K562 (cell line): ENCODE results near the gene ZSCAN21. TPM values are rescaled to one million over a fixed set of nuclear protein-coding genes. Genes with fewer than 3 reads are reported as not detected.
A peak's percentile ranks its signal among the peaks of the same experiment; 100 is the strongest.

ENCODE experiments used
- CAMTA2 ChIP-seq: fragments of 250-450 bp; sonication (Bioruptor Pico); conservative IDR thresholded peaks from 2 replicates; pipeline ENCODE4 v1.5.1; 2022
- CTBP1 ChIP-seq: fragments of 450-650 bp; IDR thresholded peaks from 2 replicates; pipeline ENCODE4 v1.6.1; 2016; ENCODE audit warnings: borderline replicate concordance
- CUX1 ChIP-seq: fragments of 200-800 bp; sonication (Bioruptor generic); IDR thresholded peaks from 2 replicates; pipeline ENCODE4 v1.6.1; 2016; ENCODE audit warnings: missing genetic modification characterization, missing compliant biosample characterization
- DIDO1 ChIP-seq: fragments of 450-650 bp; IDR thresholded peaks from 2 replicates; pipeline ENCODE4 v1.6.1; 2016; ENCODE audit warnings: low read depth, missing biosample characterization, missing genetic modification characterization
- DLX4 ChIP-seq: fragments of 250-450 bp; sonication (Bioruptor Pico); IDR thresholded peaks from 2 replicates; pipeline ENCODE4 v1.6.1; 2021; ENCODE audit warnings: mild to moderate bottlenecking
- E2F3 ChIP-seq: fragments of 250-450 bp; sonication (Bioruptor Pico); IDR thresholded peaks from 2 replicates; pipeline ENCODE4 v1.4.0; 2020; ENCODE audit warnings: mild to moderate bottlenecking
- ETV6 ChIP-seq, 3 experiments: fragments of 150-350 bp in 1 of 3; sonication (generic) in 1 of 3; formaldehyde crosslinking in 1 of 3; IDR thresholded peaks; 2 replicates each; pipeline versions ENCODE4 v1.6.1 to v1.8.0; 2014 to 2022; ENCODE audit warnings: borderline replicate concordance in 2 of 3, low read depth in 2 of 3, antibody characterized with exemption in 1 of 3, low read length in 1 of 3, mild to moderate bottlenecking in 1 of 3, missing genetic modification reagents in 1 of 3
- NR3C1 ChIP-seq: sonication (generic); formaldehyde crosslinking; IDR thresholded peaks from 2 replicates; pipeline ENCODE4 v1.8.1; 2022; ENCODE audit warnings: missing genetic modification reagents
- PHF21A ChIP-seq: fragments of 450-650 bp; IDR thresholded peaks from 2 replicates; pipeline ENCODE4 v1.6.1; 2017; ENCODE audit warnings: low read depth, borderline replicate concordance
- TAF1 ChIP-seq: IDR thresholded peaks from 2 replicates; pipeline ENCODE4 v1.6.1; 2011; ENCODE audit warnings: mild to moderate bottlenecking, low read length, moderate library complexity; ENCODE audit not compliant: insufficient read depth, control insufficient read depth, severe bottlenecking; ENCODE audit errors: extremely low read depth
- ZEB2 ChIP-seq: fragments of 450-650 bp; IDR thresholded peaks from 2 replicates; pipeline ENCODE4 v1.6.1; 2016
- ZNF24 ChIP-seq: fragments of 450-650 bp; IDR thresholded peaks from 2 replicates; pipeline ENCODE4 v1.6.1; 2016
- ZNF253 ChIP-seq: fragments of 250-450 bp; sonication (Bioruptor Pico); conservative IDR thresholded peaks from 2 replicates; pipeline ENCODE4 v1.6.1; 2021; ENCODE audit warnings: mild to moderate bottlenecking
- ZNF280B ChIP-seq: fragments of 250-450 bp; sonication (Bioruptor Pico); IDR thresholded peaks from 2 replicates; pipeline ENCODE4 v1.5.1; 2021; ENCODE audit warnings: mild to moderate bottlenecking
- ZNF316 ChIP-seq: fragments of 450-650 bp; IDR thresholded peaks from 2 replicates; pipeline ENCODE4 v1.6.1; 2016
- polyA plus RNA-seq, 8 experiments: library from polyadenylated mRNA; depleted of rRNA in 4 of 8; stranded (reverse) in 5 of 8; unstranded in 3 of 8; fragments of >200 nt; fragmentation: Nextera tagmentation in 2 of 8; fragmentation: Illumina TruSeq in 1 of 8; extraction: Ambion mirVana in 2 of 8; extraction: Trizol in 1 of 8; gene quantifications; 2 replicates each; pipeline versions ENCODE4 v1.2.1 to v1.2.3, GENCODE V29; 2011 to 2014; ENCODE audit warnings: inconsistent platforms in 1 of 8, missing spikeins in 1 of 8
- total RNA-seq, 7 experiments: library from RNA; depleted of rRNA in 6 of 7; stranded (reverse); fragments of >200 nt in 6 of 7; fragmentation: Illumina TruSeq in 2 of 7; extraction: Trizol in 2 of 7; gene quantifications; 2 replicates each; pipeline versions ENCODE4 v1.2.1 to v1.2.3, GENCODE V29; 2011 to 2021; ENCODE audit warnings: low replicate concordance in 1 of 7
- TF ChIP-seq, protein P1 (sequence below): fragments of 450-650 bp; IDR thresholded peaks from 2 replicates; pipeline ENCODE4 v1.6.1; 2016; ENCODE audit warnings: low read depth, mild to moderate bottlenecking, moderate library complexity
- TF ChIP-seq, protein P2 (sequence below): fragments of 250-450 bp; sonication (Bioruptor Pico); IDR thresholded peaks from 2 replicates; pipeline ENCODE4 v1.8.0; 2021; ENCODE audit warnings: mild to moderate bottlenecking, moderate library complexity

Gene ZSCAN21
- total and polyA plus RNA-seq, 9 of the 15 experiments (the other 6 are each of a cell fraction or from before 2014, with no cell fraction given), result 5.9 to 15.5 (median 13.2) TPM

DNA sequence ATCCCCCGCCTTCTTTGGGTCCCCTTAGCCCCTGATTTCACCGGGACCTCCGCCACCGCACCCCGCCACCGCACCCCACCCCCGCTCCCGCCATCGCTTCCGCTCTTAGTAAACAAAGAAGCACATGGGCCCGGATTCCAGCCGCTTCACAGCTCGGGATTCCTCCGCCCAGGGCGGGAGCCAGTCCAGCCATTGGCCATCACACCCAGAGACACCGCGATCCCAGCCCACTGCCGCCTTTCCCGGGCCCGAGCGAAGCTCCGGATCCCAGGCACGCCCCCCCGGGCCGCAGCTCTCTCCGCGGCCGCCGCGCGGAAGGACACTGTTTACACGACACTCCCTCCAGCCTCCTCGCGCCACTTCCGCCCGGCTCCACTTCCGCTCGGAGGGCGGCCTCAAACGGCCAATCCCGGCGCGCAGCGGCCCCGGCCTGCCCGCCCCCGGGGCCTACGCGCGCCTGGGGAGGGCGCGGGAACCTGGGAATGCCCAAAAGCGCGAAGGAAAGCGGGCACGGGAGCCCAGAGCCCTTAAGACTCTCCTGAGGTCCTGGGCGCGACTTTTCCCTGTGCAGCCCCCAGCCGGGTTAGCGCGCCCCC, 50.9 kb downstream of the ZSCAN21 start (continued):
- TF ChIP-seq DIDO1 (peak; percentile 74), CUX1 (CRISPR knock-in tag) (no peak), CAMTA2 (CRISPR knock-in tag) (0 out of 2 replicates have a peak, but pooled peaks have one; percentile 41), NR3C1 (0 out of 2 replicates have a peak, but pooled peaks have one; percentile 30), CTBP1 (peak; percentile 78), ZNF316 (no peak), PHF21A (peak; percentile 77; the same call in 1 of the 2 replicates), ETV6 (IDR thresholded peaks at IDR 0.05; ENCODE audit: borderline replicate concordance in 1 of 2, low read depth in 2 of 2, low read length in 1 of 2) (peak in 1 of 2 experiments; percentile 66; a peak in 1 of 4 replicates), ETV6 (CRISPR knock-in tag; IDR thresholded peaks at IDR 0.05; ENCODE audit: borderline replicate concordance) (no peak), ZNF24 (0 out of 2 replicates have a peak, but pooled peaks have one; percentile 59), E2F3 (CRISPR knock-in tag) (peak; percentile 95), ZEB2 (peak; percentile 40; the same call in 1 of the 2 replicates), ZNF253 (CRISPR knock-in tag) (no peak), TAF1 (peak; percentile 61), ZNF280B (no peak), DLX4 (no peak)
- TF ChIP-seq, protein P1, sequence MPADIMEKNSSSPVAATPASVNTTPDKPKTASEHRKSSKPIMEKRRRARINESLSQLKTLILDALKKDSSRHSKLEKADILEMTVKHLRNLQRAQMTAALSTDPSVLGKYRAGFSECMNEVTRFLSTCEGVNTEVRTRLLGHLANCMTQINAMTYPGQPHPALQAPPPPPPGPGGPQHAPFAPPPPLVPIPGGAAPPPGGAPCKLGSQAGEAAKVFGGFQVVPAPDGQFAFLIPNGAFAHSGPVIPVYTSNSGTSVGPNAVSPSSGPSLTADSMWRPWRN, result 0 out of 2 replicates have a peak, but pooled peaks have one; percentile 46
- TF ChIP-seq, protein P2, sequence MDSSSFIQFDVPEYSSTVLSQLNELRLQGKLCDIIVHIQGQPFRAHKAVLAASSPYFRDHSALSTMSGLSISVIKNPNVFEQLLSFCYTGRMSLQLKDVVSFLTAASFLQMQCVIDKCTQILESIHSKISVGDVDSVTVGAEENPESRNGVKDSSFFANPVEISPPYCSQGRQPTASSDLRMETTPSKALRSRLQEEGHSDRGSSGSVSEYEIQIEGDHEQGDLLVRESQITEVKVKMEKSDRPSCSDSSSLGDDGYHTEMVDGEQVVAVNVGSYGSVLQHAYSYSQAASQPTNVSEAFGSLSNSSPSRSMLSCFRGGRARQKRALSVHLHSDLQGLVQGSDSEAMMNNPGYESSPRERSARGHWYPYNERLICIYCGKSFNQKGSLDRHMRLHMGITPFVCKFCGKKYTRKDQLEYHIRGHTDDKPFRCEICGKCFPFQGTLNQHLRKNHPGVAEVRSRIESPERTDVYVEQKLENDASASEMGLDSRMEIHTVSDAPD (CRISPR knock-in tag), result no peak
